GM12878 (cell line): ENCODE data around the gene TCAF1. TPM values are rescaled to one million over a fixed set of nuclear protein-coding genes. Genes with fewer than 3 reads are reported as not detected.

ENCODE experiments used
- ATAC-seq: fragments of 200-7000 bp; cut with Tn5 transposase; 3 replicates; pipeline ENCODE4 v1.9.1; 2020; ENCODE audit warnings: mild to moderate bottlenecking, moderate library complexity
- BruUV-seq: library from RNA; stranded (reverse); fragments of 400-500 nt; replicated peaks from 2 replicates; lab custom pipeline; 2021; lab: Mats Ljungman, UMichigan
- CTCF ChIA-PET: fragments of 300-600 bp; sonication (Branson Sonifier 250); formaldehyde crosslinking; extraction: SDS; loops from one replicate; lab custom pipeline; 2021; ENCODE audit warnings: inconsistent platforms; lab: Yijun Ruan, JAX
- POLR2A ChIA-PET: fragments of 350-600 bp; formaldehyde crosslinking; extraction: SDS; loops from one replicate; lab custom pipeline; 2021; ENCODE audit warnings: inconsistent platforms; lab: Charles Lee
- RAD21 ChIA-PET: fragments of 300-600 bp; sonication (Branson Sonifier 250); formaldehyde crosslinking; loops from one replicate; lab custom pipeline; 2023; ENCODE audit warnings: antibody characterized with exemption; ENCODE audit not compliant: unreplicated experiment; lab: Charles Lee
- SMC1A ChIA-PET: fragments of 300-600 bp; sonication (Branson Sonifier 250); formaldehyde crosslinking; loops from one replicate; lab custom pipeline; 2023; ENCODE audit not compliant: unreplicated experiment, uncharacterized antibody; lab: Charles Lee
- DNase-seq: peaks from one replicate; pipeline ENCODE4 v3.0.0-alpha.2; 2011; ENCODE audit warnings: low read depth, low spot score
- FAIRE-seq: peaks from 3 replicates; lab custom pipeline; 2011; peaks lifted over from hg19 to GRCh38; lab: Jason Lieb, UNC
- H2AFZ ChIP-seq: 2 replicates; pipeline ENCODE4 v1.6.0; 2011; ENCODE audit warnings: low read depth, low read length, control low read depth; ENCODE audit not compliant: control insufficient read depth
- H3K27ac ChIP-seq: 2 replicates; pipeline ENCODE4 v1.5.1; 2011; ENCODE audit warnings: control low read depth; ENCODE audit not compliant: control insufficient read depth, insufficient read depth
- H3K27me3 ChIP-seq, 2 experiments: replicated peaks in 1 of 2; 2 replicates each; pipeline versions ENCODE4 v1.6.0 to v1.6.1; 2011; ENCODE audit warnings: low read length in 1 of 2; ENCODE audit not compliant: control insufficient read depth in 2 of 2, insufficient read depth in 2 of 2
- H3K36me3 ChIP-seq, 2 experiments: 2 replicates each; pipeline ENCODE4 v1.5.1; 2011; ENCODE audit warnings: low read length in 1 of 2; ENCODE audit not compliant: control insufficient read depth in 2 of 2, insufficient read depth in 2 of 2
- H3K4me1 ChIP-seq: 2 replicates; pipeline ENCODE4 v1.6.1; 2011; ENCODE audit warnings: mild to moderate bottlenecking, low read length, moderate library complexity, mixed read lengths; ENCODE audit not compliant: control insufficient read depth, insufficient read depth
- H3K4me2 ChIP-seq: 2 replicates; pipeline ENCODE4 v1.6.0; 2011; ENCODE audit warnings: control low read depth; ENCODE audit not compliant: control insufficient read depth, insufficient read depth
- H3K4me3 ChIP-seq: fragments of 200-600 bp; sonication (generic); 2 replicates; pipeline ENCODE4 v1.5.1; 2016
- H3K79me2 ChIP-seq: 2 replicates; pipeline ENCODE4 v1.6.0; 2011; ENCODE audit warnings: low read length; ENCODE audit not compliant: control insufficient read depth, insufficient read depth
- H3K9ac ChIP-seq: 2 replicates; pipeline ENCODE4 v1.8.0; 2011; ENCODE audit warnings: low read length, control low read depth, mixed read lengths; ENCODE audit not compliant: control insufficient read depth, insufficient read depth
- H3K9me3 ChIP-seq: replicated peaks from 3 replicates; pipeline ENCODE4 v1.5.1; 2011; ENCODE audit warnings: mild to moderate bottlenecking, low read length; ENCODE audit not compliant: control insufficient read depth, insufficient read depth
- H4K20me1 ChIP-seq: 2 replicates; pipeline ENCODE4 v1.6.0; 2011; ENCODE audit not compliant: control insufficient read depth, insufficient read depth
- CBFB ChIP-seq: IDR thresholded peaks from 2 replicates; pipeline ENCODE4 v1.6.1; 2016; ENCODE audit warnings: antibody characterized with exemption, low read depth
- HDGF ChIP-seq: fragments of 450-650 bp; IDR thresholded peaks from 2 replicates; pipeline ENCODE4 v1.6.1; 2016; ENCODE audit warnings: antibody characterized with exemption
- NFYA ChIP-seq: IDR thresholded peaks from 2 replicates; pipeline ENCODE4 v1.6.1; 2011; ENCODE audit warnings: low read depth, mild to moderate bottlenecking, low read length, improper control_type of control experiment, borderline replicate concordance
- PML ChIP-seq: IDR thresholded peaks from 2 replicates; pipeline ENCODE4 v1.6.1; 2012; ENCODE audit warnings: low read length, inconsistent platforms
- RB1 ChIP-seq: fragments of 450-650 bp; formaldehyde crosslinking; IDR thresholded peaks from 2 replicates; pipeline ENCODE4 v1.6.1; 2017; ENCODE audit warnings: mild to moderate bottlenecking, borderline replicate concordance
- SMARCA5 ChIP-seq: fragments of 450-650 bp; IDR thresholded peaks from 2 replicates; pipeline ENCODE4 v1.6.1; 2017; ENCODE audit warnings: mild to moderate bottlenecking
- SMC3 ChIP-seq: IDR thresholded peaks from 2 replicates; pipeline ENCODE4 v1.6.1; 2011; ENCODE audit warnings: low read length, improper control_type of control experiment, borderline replicate concordance
- ZZZ3 ChIP-seq: IDR thresholded peaks from 2 replicates; pipeline ENCODE4 v1.6.1; 2011; ENCODE audit warnings: low read depth; ENCODE audit not compliant: control insufficient read depth, insufficient read length
- WGBS: methylation state at CpG from one replicate; pipeline ENCODE4 v1.1.6; 2016; ENCODE audit warnings: low lambda C conversion rate; ENCODE audit not compliant: insufficient replicate concordance, insufficient coverage; ENCODE audit errors: missing lambda C conversion rate; 5-methylcytosine and 5-hydroxymethylcytosine counted together
- in situ Hi-C: fragments of 300-500 bp; cut with MboI; formaldehyde crosslinking; loops from 9 replicates; pipeline ENCODE4 v1.14.3; 2018; ENCODE audit warnings: mixed read lengths
- intact Hi-C: fragments of 100-400 bp; cut with micrococcal nuclease; formaldehyde crosslinking; loops from one replicate; pipeline ENCODE4 v1.14.2; 2022; ENCODE audit not compliant: unreplicated experiment
- polyA plus RNA-seq, 11 experiments: library from polyadenylated mRNA; depleted of rRNA in 4 of 11; unstranded in 6 of 11; stranded (reverse) in 5 of 11; fragments of >200 nt; fragmentation: Nextera tagmentation in 4 of 11; fragmentation: Illumina TruSeq in 1 of 11; extraction: Ambion mirVana in 4 of 11; extraction: Trizol in 1 of 11; gene quantifications; 1 replicate in 1 of 11; 2 replicates in 10 of 11; pipeline versions ENCODE4 v1.2.1 to v1.2.3, GENCODE V29; 2011 to 2016; ENCODE audit warnings: inconsistent platforms in 2 of 11, missing spikeins in 2 of 11, low read depth in 1 of 11
- total RNA-seq, 4 experiments: library from RNA; depleted of rRNA in 3 of 4; stranded (reverse); fragments of >200 nt in 3 of 4; fragmentation: Illumina TruSeq in 1 of 4; extraction: Trizol in 1 of 4; gene quantifications; 2 replicates each; pipeline versions ENCODE4 v1.2.1 to v1.2.3, GENCODE V29; 2013 to 2021
- TF ChIP-seq, protein P1 (sequence below): IDR thresholded peaks from 2 replicates; pipeline ENCODE4 v1.6.1; 2011; ENCODE audit warnings: low read depth, mild to moderate bottlenecking, low read length, moderate library complexity, borderline replicate concordance; ENCODE audit errors: extremely low read depth
- TF ChIP-seq, protein P2 (sequence below): fragments of 450-650 bp; IDR thresholded peaks from 2 replicates; pipeline ENCODE4 v1.6.1; 2016; ENCODE audit warnings: mild to moderate bottlenecking
- TF ChIP-seq, protein P3 (sequence below): fragments of 450-650 bp; IDR thresholded peaks from 2 replicates; pipeline ENCODE4 v1.6.1; 2017; ENCODE audit warnings: low read depth, mild to moderate bottlenecking, moderate library complexity
- TF ChIP-seq, protein P4 (sequence below): fragments of 450-650 bp; formaldehyde crosslinking; IDR thresholded peaks from 2 replicates; pipeline ENCODE4 v1.5.0; 2022; ENCODE audit warnings: mild to moderate bottlenecking, missing genetic modification characterization
- TF ChIP-seq, protein P5 (sequence below): IDR thresholded peaks from 2 replicates; pipeline ENCODE4 v1.6.1; 2012; ENCODE audit warnings: low read depth, low read length, improper control_type of control experiment

Gene TCAF1
- total and polyA plus RNA-seq, 10 of the 15 experiments (the other 5 are each of a cell fraction or from before 2014, with no cell fraction given), result 2.2 to 16.3 (median 8.0) TPM

DNA sequence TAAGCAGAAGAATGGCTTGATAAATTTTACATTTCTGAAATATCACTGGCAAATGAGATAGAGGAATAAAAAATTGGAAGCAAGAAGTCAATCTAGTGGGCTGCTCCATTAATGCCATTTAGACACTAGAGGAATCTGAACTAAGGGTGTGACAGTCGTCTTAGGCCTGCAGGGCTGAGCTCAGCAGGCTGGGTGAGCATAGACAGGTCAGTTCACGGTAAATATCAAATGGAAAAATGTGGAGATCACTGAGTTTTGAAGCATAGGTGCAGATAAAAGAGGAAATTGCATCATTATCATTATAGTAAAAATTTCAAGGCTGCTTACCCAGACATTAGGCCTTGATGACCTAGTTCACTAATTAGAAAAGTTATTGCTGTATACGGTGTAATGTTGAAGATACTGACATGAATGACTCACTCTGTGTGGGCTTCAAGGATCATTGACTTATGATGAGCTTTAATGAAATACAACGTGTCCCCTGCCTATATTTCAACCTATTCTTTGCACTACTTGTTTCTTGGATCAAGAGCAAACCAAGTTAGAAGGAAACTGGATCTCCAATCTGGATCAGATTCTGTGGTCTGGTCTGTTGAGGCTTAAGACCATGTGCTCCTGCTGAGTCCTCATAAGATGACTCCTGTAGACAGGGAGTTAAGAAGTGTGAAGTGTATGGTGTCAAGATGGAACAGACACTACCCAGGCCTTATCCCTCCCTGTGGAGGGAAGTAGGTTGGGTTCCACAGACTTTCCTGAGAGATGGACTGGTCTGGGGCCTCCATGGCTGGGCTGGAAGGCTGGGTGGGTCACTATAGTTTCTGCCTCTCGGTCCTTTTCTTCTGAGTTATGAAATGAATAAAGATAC is 36.6 kb upstream of the TCAF1 start (continued):
- TF ChIP-seq, protein P1, sequence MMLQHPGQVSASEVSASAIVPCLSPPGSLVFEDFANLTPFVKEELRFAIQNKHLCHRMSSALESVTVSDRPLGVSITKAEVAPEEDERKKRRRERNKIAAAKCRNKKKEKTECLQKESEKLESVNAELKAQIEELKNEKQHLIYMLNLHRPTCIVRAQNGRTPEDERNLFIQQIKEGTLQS, result no peak
- TF ChIP-seq SMC3 (no peak), RB1 (no peak), CBFB (no peak)
- TF ChIP-seq, protein P2, sequence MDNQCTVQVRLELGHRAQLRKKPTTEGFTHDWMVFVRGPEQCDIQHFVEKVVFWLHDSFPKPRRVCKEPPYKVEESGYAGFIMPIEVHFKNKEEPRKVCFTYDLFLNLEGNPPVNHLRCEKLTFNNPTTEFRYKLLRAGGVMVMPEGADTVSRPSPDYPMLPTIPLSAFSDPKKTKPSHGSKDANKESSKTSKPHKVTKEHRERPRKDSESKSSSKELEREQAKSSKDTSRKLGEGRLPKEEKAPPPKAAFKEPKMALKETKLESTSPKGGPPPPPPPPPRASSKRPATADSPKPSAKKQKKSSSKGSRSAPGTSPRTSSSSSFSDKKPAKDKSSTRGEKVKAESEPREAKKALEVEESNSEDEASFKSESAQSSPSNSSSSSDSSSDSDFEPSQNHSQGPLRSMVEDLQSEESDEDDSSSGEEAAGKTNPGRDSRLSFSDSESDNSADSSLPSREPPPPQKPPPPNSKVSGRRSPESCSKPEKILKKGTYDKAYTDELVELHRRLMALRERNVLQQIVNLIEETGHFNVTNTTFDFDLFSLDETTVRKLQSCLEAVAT, result no peak

DNA sequence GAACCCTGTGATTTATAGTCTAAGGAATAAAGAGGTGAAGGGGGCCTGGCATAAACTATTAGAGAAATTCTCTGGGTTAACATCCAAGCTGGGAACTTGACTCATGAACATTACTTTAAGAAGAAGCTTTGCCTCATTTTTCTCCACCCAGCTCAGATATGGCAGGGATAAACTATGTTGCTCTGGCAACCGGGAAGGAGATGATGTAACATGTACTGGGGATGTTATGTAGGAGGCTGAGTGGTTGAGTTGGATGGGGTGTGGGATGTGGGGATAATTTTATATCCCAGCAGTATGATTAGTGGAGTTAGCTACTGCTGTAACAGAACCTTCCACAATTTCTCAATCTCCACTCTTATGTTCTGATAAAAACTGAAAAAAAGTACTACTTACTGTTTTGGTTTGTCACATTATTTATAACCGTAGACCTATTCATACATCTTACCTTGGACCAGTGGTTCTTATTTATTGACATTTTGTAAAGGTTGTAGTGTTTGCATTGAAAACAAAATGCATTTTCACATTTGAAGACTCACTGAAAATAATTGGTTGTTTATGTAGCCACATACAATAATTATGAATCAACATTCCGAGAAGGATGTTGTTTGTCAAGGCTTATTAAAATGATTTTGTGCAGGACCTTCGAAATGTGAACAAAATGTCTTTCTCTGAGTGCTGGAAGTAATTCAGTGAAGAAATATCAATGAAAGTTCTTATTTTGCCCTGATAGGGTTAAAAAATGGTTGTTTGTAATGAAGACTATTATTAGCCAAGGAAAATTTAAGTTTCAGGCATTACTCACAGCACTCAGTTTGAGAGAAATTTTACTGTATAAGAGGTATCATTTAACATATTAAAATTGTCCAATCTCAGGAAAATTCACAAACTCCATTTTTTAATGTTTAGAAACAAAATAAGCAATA is 34.4 kb upstream of the TCAF1 start:
- H3K9ac ChIP-seq, result no peak overlapping the region
- no peaks in the 10 kb centered on the region for H4K20me1 ChIP-seq
- no peaks in the 10 kb centered on the region for H3K36me3 ChIP-seq
- H3K4me1 ChIP-seq, result no peaks in the 10 kb centered on the region
- no peak overlapping the region for H3K27ac ChIP-seq
- no peak for FAIRE-seq
- CTCF ChIA-PET, result interaction anchor here (0.6 to 0.9 kb wide), 2 partner anchors 11 to 915 kb away, joined by 3 read pairs; no protein-coding TSS in a partner anchor
- no peak for DNase-seq
- H3K27me3 ChIP-seq, result no peaks in the 10 kb centered on the region
- WGBS, result 19% methylated on average over 4 of the region's 4 CpGs
- in situ Hi-C loops, result no loop called here
- RAD21 ChIA-PET, result no interaction called here
- no peak overlapping the region for H3K4me3 ChIP-seq
- H3K4me2 ChIP-seq, result no peak overlapping the region
- ATAC-seq, result no peak
- POLR2A ChIA-PET, result no interaction called here
- H3K79me2 ChIP-seq, result no peaks in the 10 kb centered on the region
- intact Hi-C loops, result no loop called here
- no TSS peak for BruUV-seq
- SMC1A ChIA-PET, result no interaction called here
- no peaks in the 10 kb centered on the region for H3K9me3 ChIP-seq
- H2AFZ ChIP-seq, result no peak overlapping the region
- TF ChIP-seq, protein P3, sequence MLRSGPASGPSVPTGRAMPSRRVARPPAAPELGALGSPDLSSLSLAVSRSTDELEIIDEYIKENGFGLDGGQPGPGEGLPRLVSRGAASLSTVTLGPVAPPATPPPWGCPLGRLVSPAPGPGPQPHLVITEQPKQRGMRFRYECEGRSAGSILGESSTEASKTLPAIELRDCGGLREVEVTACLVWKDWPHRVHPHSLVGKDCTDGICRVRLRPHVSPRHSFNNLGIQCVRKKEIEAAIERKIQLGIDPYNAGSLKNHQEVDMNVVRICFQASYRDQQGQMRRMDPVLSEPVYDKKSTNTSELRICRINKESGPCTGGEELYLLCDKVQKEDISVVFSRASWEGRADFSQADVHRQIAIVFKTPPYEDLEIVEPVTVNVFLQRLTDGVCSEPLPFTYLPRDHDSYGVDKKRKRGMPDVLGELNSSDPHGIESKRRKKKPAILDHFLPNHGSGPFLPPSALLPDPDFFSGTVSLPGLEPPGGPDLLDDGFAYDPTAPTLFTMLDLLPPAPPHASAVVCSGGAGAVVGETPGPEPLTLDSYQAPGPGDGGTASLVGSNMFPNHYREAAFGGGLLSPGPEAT, result no peak
- TF ChIP-seq SMARCA5 (no peak), NFYA (no peak), PML (no peak), HDGF (no peak), ZZZ3 (no peak)
- TF ChIP-seq, protein P4, sequence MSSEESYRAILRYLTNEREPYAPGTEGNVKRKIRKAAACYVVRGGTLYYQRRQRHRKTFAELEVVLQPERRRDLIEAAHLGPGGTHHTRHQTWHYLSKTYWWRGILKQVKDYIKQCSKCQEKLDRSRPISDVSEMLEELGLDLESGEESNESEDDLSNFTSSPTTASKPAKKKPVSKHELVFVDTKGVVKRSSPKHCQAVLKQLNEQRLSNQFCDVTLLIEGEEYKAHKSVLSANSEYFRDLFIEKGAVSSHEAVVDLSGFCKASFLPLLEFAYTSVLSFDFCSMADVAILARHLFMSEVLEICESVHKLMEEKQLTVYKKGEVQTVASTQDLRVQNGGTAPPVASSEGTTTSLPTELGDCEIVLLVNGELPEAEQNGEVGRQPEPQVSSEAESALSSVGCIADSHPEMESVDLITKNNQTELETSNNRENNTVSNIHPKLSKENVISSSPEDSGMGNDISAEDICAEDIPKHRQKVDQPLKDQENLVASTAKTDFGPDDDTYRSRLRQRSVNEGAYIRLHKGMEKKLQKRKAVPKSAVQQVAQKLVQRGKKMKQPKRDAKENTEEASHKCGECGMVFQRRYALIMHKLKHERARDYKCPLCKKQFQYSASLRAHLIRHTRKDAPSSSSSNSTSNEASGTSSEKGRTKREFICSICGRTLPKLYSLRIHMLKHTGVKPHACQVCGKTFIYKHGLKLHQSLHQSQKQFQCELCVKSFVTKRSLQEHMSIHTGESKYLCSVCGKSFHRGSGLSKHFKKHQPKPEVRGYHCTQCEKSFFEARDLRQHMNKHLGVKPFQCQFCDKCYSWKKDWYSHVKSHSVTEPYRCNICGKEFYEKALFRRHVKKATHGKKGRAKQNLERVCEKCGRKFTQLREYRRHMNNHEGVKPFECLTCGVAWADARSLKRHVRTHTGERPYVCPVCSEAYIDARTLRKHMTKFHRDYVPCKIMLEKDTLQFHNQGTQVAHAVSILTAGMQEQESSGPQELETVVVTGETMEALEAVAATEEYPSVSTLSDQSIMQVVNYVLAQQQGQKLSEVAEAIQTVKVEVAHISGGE, result no peak
- TF ChIP-seq, protein P5, sequence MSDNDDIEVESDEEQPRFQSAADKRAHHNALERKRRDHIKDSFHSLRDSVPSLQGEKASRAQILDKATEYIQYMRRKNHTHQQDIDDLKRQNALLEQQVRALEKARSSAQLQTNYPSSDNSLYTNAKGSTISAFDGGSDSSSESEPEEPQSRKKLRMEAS, result no peak
